MV-4-11 (cell line): ENCODE data around the gene CHP1.
"Not testable (repeated sequence)": the region's sequence is repeated elsewhere in the genome, so short reads cannot be mapped to it uniquely, and the experiment has no call there.

Experiments used
- DNase-seq: peaks from one replicate; lab custom pipeline; 2025; lab: John Stamatoyannopoulos, UW

Gene CHP1

DNA sequence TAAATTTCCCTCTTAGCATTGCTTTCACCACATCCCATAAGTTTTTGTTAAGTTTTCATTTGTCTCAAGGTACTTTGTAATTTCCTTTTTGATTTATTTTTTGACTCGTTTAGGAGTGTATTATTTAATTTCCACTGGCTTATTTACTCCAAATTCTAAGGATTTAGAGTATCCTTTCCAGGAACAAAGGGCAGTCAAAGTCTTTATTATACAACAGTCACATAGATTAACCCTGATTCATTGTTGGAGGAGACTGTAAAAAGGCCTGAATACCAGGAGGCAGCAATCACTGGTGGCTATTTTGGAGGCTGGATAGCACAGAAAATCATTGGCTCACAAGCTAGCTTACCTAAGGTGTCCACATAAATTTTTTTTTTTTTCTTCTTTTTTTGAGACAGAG lies 61.5 kb downstream of the CHP1 start:
- no peak for DNase-seq

DNA sequence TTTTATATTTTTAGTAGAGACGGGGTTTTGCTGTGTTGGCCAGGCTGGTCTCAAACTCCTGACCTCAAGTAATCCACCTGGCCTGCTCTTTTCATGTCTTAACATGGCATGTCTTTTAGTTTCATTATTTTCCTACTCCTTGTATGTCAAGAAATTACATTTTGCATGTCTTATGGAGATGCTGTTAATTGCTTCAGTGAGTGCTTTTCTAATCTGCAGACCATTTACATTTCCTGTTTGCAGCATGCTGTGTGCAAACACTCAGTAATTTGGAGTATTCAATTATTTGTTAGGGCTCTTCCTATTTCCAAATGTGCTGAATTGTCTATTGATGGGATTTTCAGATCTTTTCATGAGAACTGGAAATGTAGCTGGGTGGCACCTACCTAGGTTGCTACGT lies 70.1 kb downstream of the CHP1 start:
- DNase-seq = not testable (repeated sequence)

DNA sequence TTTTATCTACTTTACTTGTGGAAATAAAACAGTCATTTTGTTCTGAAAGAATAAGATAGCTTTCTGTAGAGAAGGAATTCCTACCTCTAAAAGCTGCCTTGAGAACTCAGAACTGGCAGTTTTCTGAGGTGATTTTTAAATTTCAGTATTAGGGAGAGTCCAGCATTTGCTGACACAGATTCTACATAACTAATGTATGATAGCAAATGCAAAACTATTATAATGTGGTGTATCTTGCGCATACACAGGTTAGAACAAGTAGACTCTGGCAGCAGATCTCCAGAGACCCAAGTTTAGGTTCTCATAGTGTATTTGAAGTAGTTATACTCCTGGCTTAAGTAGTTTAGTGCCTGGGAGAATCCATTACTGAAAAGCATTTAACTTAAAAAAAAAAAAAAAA lies 70.5 kb downstream of the CHP1 start:
- DNase-seq = no peak

DNA sequence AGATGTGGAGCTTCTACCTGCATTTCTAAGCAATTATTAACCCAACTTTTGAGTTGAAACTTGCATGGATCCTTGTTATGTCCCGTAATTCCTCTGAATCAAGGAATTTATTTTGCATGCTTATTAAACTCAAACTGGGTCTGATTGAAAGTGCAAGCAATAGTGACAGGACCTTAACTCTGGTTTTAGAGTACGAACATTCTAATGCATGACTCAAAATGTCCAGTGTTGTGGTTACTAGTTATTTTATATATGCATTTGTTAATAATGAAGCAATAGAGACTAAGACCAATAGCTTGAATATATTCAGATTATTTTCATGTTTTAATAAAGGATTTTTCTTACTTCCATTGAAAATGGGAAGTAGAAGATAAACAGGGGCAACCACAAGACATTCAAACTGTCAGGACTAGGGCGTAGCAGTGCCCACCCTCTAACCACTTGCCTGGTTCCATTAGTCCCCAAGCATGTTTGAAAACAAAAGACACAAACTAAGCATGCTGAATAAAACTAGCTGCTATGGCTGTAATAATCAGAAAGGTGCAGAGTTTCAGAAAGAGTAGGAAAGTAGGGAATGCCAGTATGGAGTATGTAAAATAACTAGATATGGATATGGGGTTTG lies 73.2 kb downstream of the CHP1 start:
- peak; percentile 49 for DNase-seq

DNA sequence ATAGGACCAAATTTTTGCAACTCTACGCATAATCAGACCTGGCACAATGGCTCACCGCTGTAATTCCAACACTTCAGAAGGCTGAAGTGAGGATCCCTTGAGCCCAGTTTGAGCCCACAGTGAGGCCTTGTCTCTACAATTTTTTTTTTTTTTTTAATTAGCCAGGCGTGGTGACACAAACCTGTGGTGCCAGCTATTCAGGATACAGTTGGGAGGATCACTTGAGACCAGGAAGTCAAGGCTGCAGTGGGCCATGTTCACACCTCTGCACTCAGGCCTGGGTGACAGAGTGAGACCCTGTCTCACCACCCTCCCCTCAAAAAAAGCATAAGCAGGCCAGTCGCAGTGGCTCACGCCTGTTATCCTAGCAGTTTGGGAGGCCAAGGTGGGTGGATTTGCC lies 76.6 kb downstream of the CHP1 start:
- DNase-seq = no peak

DNA sequence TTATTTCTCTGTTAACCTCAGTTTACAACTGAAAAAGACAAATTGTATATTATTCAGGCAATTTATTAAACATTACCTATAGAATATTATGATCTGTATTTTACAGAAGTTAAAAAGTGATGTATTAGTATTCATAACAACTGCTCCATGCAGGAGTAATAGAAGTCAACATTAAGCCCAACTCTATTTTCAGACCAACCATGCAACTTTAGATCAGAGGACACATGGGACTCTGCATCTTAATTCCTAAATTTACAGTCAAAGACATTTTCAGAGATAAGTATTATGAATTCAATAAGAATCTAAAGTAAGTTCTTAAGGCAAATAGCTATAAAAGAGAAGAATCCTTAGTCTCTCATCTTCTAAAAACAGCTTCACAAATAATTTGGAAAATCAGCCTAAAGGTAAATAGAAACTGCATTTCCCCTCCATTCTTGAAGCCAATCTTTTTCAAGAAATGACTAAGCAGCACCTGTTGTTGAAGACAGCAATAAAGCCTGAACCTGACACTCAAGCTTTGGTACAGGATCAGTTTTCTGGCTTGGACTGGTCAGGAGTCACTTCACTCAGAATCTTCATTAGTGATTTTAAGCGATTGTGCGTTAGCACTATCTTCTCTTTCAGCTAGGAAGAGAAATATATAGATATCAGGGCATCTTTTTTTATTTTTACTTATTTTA lies 78.3 kb downstream of the CHP1 start:
- DNase-seq = no peak

DNA sequence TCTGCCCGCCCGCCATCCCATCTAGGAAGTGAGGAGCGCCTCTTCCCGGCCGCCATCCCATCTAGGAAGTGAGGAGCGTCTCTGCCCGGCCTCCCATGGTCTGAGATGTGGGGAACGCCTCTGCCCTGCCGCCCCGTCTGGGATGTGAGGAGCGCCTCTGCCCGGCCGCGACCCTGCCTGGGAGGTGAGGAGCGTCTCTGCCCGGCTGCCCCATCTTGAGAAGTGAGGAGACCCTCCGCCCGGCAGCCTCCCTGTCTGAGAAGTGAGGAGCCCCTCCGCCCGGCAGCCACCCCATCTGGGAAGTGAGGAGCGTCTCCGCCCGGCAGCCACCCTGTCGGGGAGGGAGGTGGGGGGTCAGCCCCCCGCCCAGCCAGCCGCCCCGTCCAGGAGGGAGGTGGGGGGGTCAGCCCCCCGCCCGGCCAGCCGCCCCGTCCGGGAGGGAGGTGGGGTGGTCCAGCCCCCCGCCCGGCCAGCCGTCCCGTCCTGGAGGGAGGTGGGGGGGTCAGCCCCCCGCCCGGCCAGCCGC lies 89.8 kb downstream of the CHP1 start:
- not testable (repeated sequence) for DNase-seq

DNA sequence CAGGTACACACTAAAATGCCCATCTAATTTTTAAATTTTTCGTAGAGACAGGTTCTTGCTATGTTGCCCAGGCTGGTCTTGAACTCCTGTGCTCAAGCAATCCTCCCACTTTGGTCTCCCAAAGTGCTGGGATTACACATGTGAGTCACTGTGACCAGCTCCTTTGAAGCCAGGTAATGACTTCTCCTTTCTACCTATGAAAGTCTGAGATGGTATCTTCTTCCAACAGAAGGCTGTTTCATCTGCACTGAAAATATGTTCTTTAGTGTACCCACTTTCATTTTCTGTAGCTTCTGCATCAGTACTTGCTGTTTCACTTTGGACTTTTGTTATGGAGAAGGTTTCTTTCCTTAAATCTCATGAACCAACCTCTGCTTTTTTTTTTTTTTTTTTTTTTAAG lies 92.5 kb downstream of the CHP1 start:
- DNase-seq = no peak

DNA sequence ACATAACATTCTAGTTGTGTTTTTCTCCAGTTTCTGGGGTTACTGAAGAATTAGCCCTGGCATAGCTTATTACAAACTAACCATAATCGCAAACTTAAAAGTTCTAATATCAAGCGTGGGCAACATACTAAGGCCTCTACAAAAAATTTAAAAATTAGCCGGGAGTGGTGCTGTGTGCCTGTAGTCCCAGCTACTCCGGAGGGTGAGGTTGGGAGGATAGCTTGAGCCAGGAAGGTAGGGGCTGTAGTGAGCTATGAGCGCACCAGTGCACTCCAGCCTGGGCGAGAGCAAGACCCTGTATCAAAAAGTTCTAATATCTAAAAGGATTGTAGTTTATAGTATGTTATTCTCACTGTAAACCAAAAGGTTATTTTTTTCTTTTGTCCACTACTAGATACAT lies 100.2 kb downstream of the CHP1 start:
- no peak for DNase-seq
